ENCODE data around the gene NPAS4.
A peak's percentile ranks its signal among the peaks of the same experiment; 100 is the strongest.

The NPAS4 gene

GRCh38 chr11:66420671-66421476 lies at the start of gene NPAS4:
Gene NPAS4 (plus strand): TSS chr11:66421035. CDS start chr11:66421180, 145 bp downstream.
- CTCF ChIA-PET = interaction anchor here (0.8 to 3.3 kb wide), 8 partner anchors 9 to 520 kb away, joined by 3 to 25 read pairs (median 6); partner anchors contain the start of gene MRPL11
- TF ChIP-seq ZBTB21 (tag by site-specific recombination; IDR thresholded peaks at IDR 0.05) (peak; percentile 60; the same call in 1 of the 2 replicates), ZBTB49 (tag by site-specific recombination; IDR thresholded peaks at IDR 0.05; ENCODE audit: low read depth) (no peak), ZNF629 (tag by site-specific recombination; IDR thresholded peaks at IDR 0.05) (peak; percentile 77), ZNF768 (tag by site-specific recombination; IDR thresholded peaks at IDR 0.05) (no peak), ZNF747 (tag by site-specific recombination; IDR thresholded peaks at IDR 0.05) (no peak), ZBTB7A (tag by site-specific recombination; IDR thresholded peaks at IDR 0.05; ENCODE audit: low read depth) (no peak), ZNF398 (tag by site-specific recombination; IDR thresholded peaks at IDR 0.05) (peak; percentile 81), ZNF18 (tag by site-specific recombination; IDR thresholded peaks at IDR 0.05) (no peak)
- Histone ChIP-seq H3K9me3 (ENCODE audit: control insufficient read depth, insufficient read depth, low read depth, low read length) (no peaks in the 10 kb centered on the region), H3K4me3 (ENCODE audit: low read depth, low read length) (no peak within 1 kb of the TSS), H3K4me1 (ENCODE audit: control insufficient read depth, insufficient read depth, low read length) (no peaks in the 10 kb centered on the region), H3K36me3 (ENCODE audit: control insufficient read depth in 2 of 2, insufficient read depth in 1 of 2, low read length in 2 of 2) (no peaks in the 10 kb centered on the region), H3K27ac (ENCODE audit: extremely low read depth, low read depth, low read length) (no peak within 1 kb of the TSS)
- POLR2A ChIA-PET = interaction anchor here (0.6 to 1.7 kb wide), 9 partner anchors 11 to 258 kb away, joined by 3 to 10 read pairs (median 5); partner anchors contain the start of genes DPP3, MRPL11, PELI3 and YIF1A

GRCh38 chr11:66371627-66372415 lies 49.0 kb upstream of the NPAS4 start, which contains the start of gene SLC29A2:
Gene SLC29A2 (minus strand): TSS chr11:66371760. CDS start chr11:66371591, 169 bp downstream.
- Histone ChIP-seq H3K4me1 (ENCODE audit: control insufficient read depth, insufficient read depth, low read length) (no peaks in the 10 kb centered on the region), H3K9me3 (ENCODE audit: control insufficient read depth, insufficient read depth, low read depth, low read length) (no peaks in the 10 kb centered on the region), H3K4me3 (ENCODE audit: low read depth, low read length) (peak within 1 kb of the TSS; percentile 80), H3K36me3 (ENCODE audit: control insufficient read depth in 2 of 2, insufficient read depth in 1 of 2, low read length in 2 of 2) (peaks cover 0 to 29% of the 10 kb centered on the region in 2 experiments; a peak in 1 of 3 replicates), H3K27ac (ENCODE audit: extremely low read depth, low read depth, low read length) (peak within 1 kb of the TSS; percentile 72; the same call in 1 of the 2 replicates)
- ChIA-PET POLR2A (interaction anchor here (0.5 to 1.6 kb wide), 12 partner anchors 9 to 1360 kb away, joined by 3 to 14 read pairs (median 6); partner anchors contain the start of genes BRMS1, RBM14 and YIF1A), CTCF (interaction anchor here (0.6 to 6.5 kb wide), 9 partner anchors 8 to 1595 kb away, joined by 3 to 41 read pairs (median 5); partner anchors contain the start of gene MRPL11)
- TF ChIP-seq ZBTB21 (tag by site-specific recombination; IDR thresholded peaks at IDR 0.05) = no peak
- no peak; the same call in 1 of the 2 replicates for TF ChIP-seq ZFHX2 (tag by site-specific recombination; conservative IDR thresholded peaks at IDR 0.05)
- peak; percentile 31; the same call in 1 of the 2 replicates for TF ChIP-seq ZXDB (tag by site-specific recombination; IDR thresholded peaks at IDR 0.05)
- TF ChIP-seq ZNF621 (tag by site-specific recombination; IDR thresholded peaks at IDR 0.05) = no peak
- no peak for TF ChIP-seq ZNF311 (tag by site-specific recombination; IDR thresholded peaks at IDR 0.05; ENCODE audit: borderline replicate concordance)
- 0 out of 2 replicates have a peak, but pooled peaks have one; percentile 0 for TF ChIP-seq ZNF843 (tag by site-specific recombination; IDR thresholded peaks at IDR 0.05)
- no peak for TF ChIP-seq PRDM2 (tag by site-specific recombination; IDR thresholded peaks at IDR 0.05; ENCODE audit: borderline replicate concordance)
- peak; percentile 80 for TF ChIP-seq SP3 (tag by site-specific recombination; IDR thresholded peaks at IDR 0.05)
- no peak for TF ChIP-seq ZBTB6 (tag by site-specific recombination; IDR thresholded peaks at IDR 0.05)
- TF ChIP-seq HOXD13 (CRISPR knock-in tag; IDR thresholded peaks at IDR 0.05; ENCODE audit: borderline replicate concordance) = no peak
